HG02588 (cell line): Measurements from ENCODE around the gene BMP7.
"Not testable (repeated sequence)": the region's sequence is repeated elsewhere in the genome, so short reads cannot be mapped to it uniquely, and the experiment has no call there.

Experiments used
- ATAC-seq: cut with Tn5 transposase; IDR thresholded peaks from one replicate; pipeline ENCODE4 v1.9.1; 2021; ENCODE audit warnings: mild to moderate bottlenecking, moderate library complexity; ENCODE audit not compliant: unreplicated experiment

The BMP7 gene

GRCh38 chr20:57251344-57251743 lies 15.1 kb downstream of the BMP7 start:
- no peak for ATAC-seq

GRCh38 chr20:57250607-57251343 lies 15.7 kb downstream of the BMP7 start:
- ATAC-seq, result no peak

GRCh38 chr20:57249772-57250171 lies 16.7 kb downstream of the BMP7 start:
- ATAC-seq, result no peak

DNA sequence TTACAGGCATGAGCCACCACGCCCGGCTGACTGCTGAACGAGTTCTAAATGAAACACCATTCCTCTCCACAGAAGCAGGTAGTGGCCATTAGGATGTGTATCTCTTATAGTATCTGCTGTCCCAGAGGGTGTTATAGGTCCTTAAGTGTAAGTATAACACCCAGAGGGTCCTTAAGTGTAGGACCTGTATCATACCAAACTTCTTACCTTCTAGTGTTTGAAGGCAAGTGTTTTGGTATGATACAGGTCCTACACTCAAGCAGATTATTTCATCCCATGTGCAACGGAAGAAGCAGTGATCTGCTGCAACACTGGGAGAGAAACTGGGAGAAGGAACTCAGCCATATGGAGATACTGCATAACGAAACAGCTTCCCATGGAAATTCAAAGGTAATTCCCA lies 17.4 kb downstream of the BMP7 start:
- no peak for ATAC-seq

DNA sequence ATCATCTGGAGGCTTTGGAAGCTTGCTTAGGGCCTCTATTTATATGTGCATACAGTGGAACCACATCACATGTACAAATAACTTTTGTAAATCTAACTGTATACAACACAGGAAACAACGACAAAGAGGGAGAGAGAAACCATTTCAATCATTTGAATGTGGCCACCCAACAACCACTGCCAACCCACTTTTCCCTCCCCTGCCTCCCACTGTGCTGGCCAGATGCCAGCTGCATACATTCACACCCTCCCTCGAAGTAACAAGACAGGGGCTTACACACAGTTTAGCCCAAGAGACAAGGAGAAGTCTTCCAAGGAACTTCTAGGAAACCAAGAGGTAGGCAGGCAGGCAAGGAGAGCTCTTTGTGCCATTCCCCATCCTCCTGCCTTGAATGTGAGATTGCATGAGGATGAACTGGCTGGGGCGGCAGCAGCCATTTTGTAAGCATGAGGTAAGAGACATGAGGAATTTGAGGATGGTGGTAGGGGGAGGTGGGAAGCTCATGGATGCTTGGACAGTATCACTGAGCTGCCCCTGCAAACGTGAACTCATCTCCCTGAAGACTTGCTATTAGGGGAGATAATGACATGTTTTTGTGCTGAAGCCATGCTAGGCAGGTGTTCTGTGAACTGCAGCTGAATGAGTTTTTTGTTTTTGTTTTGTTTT lies 18.2 kb downstream of the BMP7 start:
- ATAC-seq, result no peak

- ATAC-seq, result no peak
Observed at GRCh38 chr20:57247292-57247965, 19.0 kb downstream of the BMP7 start.

GRCh38 chr20:57245997-57246396 lies 20.4 kb downstream of the BMP7 start:
- no peak for ATAC-seq

GRCh38 chr20:57244627-57245214 lies 21.7 kb downstream of the BMP7 start:
- ATAC-seq, result no peak

- no peak for ATAC-seq
Observed at GRCh38 chr20:57244221-57244585, 22.2 kb downstream of the BMP7 start.

GRCh38 chr20:57243480-57244220 lies 22.8 kb downstream of the BMP7 start:
- no peak for ATAC-seq

GRCh38 chr20:57242414-57242813 lies 24.0 kb downstream of the BMP7 start:
- no peak for ATAC-seq

DNA sequence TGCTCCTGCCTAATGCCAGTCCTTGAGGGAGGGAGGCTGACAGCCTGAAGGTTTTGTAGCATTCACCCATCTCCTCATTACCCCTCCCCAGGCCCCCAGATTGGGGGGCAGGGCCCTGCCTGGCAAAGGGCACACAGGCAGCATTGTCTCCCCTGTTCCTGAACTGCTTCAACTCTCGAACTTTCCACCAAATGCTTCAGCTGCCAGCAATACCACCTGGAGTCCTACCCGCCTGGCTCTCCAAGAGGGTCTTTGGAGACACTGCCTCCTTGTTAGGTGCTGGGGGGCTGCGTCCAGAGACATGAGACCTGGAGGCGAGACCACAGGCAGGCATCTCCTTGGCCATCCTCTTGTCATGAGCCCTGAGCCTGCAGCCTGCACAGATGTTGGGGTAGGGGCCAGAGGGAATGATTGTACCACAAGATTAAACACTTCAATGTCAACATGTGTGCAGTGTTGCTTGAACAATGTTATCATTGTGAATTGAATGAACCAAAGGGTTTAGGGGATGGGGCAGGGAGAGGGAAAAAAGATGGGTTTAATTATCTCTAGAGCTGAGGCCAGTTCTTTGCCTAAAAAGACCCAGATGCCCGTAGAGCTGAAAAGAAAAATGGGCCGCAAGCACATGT lies 25.0 kb downstream of the BMP7 start:
- no peak for ATAC-seq

DNA sequence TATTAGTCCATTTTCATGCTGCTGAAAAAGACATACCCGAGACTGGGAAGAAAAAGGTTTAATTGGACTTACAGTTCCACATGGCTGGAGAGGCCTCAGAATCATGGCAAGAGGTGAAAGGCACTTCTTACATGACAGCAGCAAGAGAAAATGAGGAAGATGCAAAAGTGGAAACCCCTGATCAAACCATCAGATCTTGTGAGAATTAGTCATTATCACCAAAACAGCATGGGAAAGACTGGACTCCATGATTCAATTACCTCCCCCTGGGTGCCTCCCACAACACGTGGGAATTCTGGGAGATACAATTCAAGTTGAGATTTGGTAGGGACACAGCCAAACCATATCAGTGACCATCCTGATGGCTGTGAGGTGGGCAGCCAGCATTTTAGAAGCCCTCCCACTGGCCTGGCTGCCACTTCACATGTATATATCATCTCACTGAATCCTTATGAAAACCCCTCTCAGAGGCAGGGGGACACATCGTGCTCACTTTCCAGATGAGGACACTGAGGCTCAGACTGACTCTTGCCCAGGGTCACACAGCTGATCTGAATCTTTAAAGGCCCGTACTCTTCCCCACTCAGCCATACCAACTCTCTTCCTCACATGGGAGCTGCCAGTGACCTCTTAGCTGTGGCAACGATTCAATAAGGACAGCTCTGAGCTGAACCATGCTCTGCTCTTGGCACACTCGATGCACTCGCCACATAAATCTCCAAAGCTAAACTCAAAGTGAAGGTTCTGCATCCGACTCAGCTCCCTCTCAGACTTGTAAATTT lies 25.7 kb downstream of the BMP7 start:
- ATAC-seq, result no peak

DNA sequence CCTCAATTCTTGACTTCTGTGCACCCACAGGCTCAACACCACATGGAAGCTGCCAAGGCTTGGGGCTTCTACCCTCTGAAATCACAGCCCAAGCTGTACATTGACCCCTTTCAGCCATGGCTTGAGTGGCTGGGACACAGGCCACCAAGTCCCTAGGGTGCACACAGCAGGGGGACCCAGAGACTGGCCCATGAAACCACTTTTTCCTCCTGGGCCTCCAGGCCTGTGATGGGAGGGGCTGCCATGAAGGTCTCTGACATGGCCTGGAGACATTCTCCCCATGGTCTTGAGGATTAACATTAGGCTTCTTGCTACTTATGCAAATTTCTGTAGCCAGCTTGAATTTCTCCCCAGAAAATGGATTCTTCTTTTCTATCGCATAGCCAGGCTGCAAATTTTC lies 26.7 kb downstream of the BMP7 start:
- ATAC-seq, result not testable (repeated sequence)

DNA sequence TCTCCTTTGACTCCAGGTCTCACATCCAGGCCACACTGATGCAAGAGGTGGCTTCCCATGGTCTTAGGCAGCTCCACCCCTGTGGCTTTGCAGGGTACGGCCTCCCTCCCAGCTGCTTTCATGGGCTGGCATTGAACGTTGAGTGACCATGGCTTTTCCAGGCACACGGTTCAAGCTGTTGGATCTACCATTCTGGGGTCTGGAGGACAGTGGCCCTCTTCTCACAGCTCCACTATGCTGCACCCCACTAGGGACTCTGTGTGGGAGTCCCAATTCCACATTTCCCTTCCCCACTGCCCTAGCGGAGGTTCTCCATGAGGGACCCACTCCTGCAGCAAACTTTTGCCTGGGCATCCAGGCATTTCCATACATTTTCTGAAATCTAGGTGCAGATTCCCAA lies 27.1 kb downstream of the BMP7 start:
- ATAC-seq, result not testable (repeated sequence)

- no peak for ATAC-seq
Observed at GRCh38 chr20:57238089-57238488, 28.4 kb downstream of the BMP7 start.

DNA sequence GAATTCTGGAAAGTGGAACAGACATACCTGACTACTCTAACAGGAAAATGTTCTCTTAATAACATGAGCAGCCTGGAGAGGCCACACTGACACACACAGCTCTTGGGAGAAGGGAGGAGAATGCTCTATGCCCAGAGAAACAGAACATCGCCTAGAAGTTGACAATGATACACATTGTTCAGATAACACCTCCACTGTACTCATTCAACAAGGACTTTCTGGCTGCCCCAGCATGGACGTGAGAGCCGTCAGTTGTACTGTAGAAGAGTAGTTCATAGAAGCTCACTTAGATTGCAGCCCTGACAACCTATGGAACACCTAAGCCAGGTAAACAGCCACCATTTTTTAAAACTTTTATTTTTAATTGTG lies 28.9 kb downstream of the BMP7 start:
- ATAC-seq, result no peak

DNA sequence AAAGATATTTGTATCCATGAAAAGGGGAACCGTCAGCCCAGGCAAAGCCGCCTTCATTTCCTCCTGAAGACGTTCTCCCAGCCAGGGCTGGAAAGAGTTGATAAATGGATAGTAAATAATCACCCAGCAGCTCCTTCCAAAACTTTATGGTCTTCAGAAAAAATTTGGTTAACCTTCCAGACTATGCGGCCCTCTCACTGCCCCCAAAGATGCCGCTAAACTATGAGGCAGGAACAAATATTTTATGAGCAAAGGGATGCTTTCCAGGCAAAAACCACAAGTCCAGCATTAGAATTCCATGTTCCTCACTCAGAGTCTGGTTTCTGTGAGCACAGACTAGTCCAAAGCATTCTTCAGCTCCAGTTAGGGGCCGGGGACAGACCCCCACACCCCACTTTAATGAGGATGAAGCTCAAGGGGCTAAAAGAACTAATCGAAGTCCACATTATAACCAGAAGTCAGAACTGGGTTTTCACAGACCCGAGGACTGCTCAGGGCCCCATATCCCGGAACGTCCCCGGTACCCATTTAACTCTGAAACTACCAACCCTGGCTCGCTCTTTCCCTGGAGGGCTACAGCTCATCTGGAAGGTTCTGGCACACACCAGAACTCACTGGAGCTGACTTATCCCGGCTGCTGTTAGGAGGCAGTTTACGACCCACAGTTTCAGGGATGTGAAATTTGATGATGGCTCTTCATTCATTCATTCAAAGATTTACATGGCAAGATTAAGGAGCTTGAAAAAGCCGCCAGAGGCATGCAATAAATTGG lies 29.4 kb downstream of the BMP7 start:
- no peak for ATAC-seq

DNA sequence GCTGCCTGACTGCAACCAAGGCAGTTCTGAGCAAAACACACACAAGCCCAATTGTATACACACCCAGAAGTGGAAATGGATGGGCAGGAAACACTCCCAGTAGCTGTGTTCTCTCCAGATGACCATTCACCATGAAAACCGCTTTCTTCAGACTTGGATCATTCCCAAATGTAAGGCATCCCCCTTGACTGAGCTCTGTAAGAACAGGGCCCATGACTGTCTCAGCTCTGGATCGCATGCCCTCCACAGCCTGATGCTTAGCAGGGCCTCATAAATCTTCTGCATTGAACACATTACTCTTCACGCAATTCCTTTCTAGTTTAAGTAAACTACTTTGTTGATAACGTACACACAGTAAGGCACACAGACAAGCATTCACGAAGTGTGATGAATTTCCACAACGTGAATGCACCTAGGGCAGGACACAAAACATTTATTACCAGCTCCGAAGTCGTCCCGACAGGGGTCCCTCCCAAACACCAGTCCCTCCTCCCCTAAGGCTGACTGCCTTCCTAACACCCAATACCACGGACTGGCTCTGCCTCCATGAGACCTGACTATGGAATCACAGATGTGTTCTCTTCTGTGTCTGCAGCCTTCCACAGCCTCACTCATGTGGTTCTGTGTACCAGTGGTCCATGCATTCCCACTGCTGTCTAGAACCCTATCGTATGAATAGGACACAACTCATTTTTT lies 31.7 kb downstream of the BMP7 start:
- ATAC-seq, result no peak
